HEK293T (cell line): ENCODE data around the gene LIN52.
"Not testable (repeated sequence)": the region's sequence is repeated elsewhere in the genome, so short reads cannot be mapped to it uniquely, and the experiment has no call there.

Experiments used
- CTCF ChIA-PET: fragments of 350-600 bp; formaldehyde crosslinking; extraction: SDS; loops from one replicate; lab custom pipeline; 2021; ENCODE audit warnings: antibody characterized with exemption, inconsistent platforms; lab: Yijun Ruan, JAX
- POLR2A ChIA-PET: fragments of 350-600 bp; formaldehyde crosslinking; extraction: SDS; loops from one replicate; lab custom pipeline; 2020; ENCODE audit warnings: antibody characterized with exemption, inconsistent platforms; lab: Yijun Ruan, JAX
- DNase-seq: peaks from one replicate; pipeline ENCODE4 v3.0.0; 2012; ENCODE audit warnings: mixed read lengths; ENCODE audit errors: extremely low spot score
- ARNT ChIP-seq: fragments of 450-650 bp; IDR thresholded peaks from 2 replicates; pipeline ENCODE4 v1.6.1; 2017; ENCODE audit warnings: mild to moderate bottlenecking
- BHLHE40 ChIP-seq: fragments of 450-650 bp; IDR thresholded peaks from 2 replicates; pipeline ENCODE4 v1.6.1; 2016; ENCODE audit warnings: mild to moderate bottlenecking, moderate library complexity, borderline replicate concordance
- CTBP1 ChIP-seq: fragments of 450-650 bp; IDR thresholded peaks from 2 replicates; pipeline ENCODE4 v1.6.1; 2016; ENCODE audit warnings: borderline replicate concordance
- ELF4 ChIP-seq: fragments of 450-650 bp; IDR thresholded peaks from 2 replicates; pipeline ENCODE4 v1.6.1; 2017; ENCODE audit warnings: antibody characterized with exemption
- FOXA1 ChIP-seq: fragments of 450-650 bp; IDR thresholded peaks from 2 replicates; pipeline ENCODE4 v1.6.1; 2016; ENCODE audit warnings: mild to moderate bottlenecking
- FOXK2 ChIP-seq: fragments of 450-650 bp; IDR thresholded peaks from 2 replicates; pipeline ENCODE4 v1.6.1; 2016; ENCODE audit warnings: mild to moderate bottlenecking
- FOXM1 ChIP-seq: fragments of 450-650 bp; IDR thresholded peaks from 2 replicates; pipeline ENCODE4 v1.6.1; 2017; ENCODE audit warnings: mild to moderate bottlenecking, borderline replicate concordance
- HDGF ChIP-seq: fragments of 450-650 bp; IDR thresholded peaks from 2 replicates; pipeline ENCODE4 v1.6.1; 2017; ENCODE audit warnings: antibody characterized with exemption, borderline replicate concordance
- L3MBTL2 ChIP-seq: fragments of 450-650 bp; conservative IDR thresholded peaks from 2 replicates; pipeline ENCODE4 v1.6.1; 2016; ENCODE audit warnings: mild to moderate bottlenecking
- LEF1 ChIP-seq: fragments of 450-650 bp; IDR thresholded peaks from 2 replicates; pipeline ENCODE4 v1.6.1; 2017; ENCODE audit warnings: mild to moderate bottlenecking, borderline replicate concordance
- NFRKB ChIP-seq: fragments of 450-650 bp; IDR thresholded peaks from 2 replicates; pipeline ENCODE4 v1.6.1; 2016; ENCODE audit warnings: mild to moderate bottlenecking, moderate library complexity
- PKNOX1 ChIP-seq: fragments of 450-650 bp; IDR thresholded peaks from 2 replicates; pipeline ENCODE4 v1.6.1; 2016
- SP1 ChIP-seq: fragments of 450-650 bp; IDR thresholded peaks from 2 replicates; pipeline ENCODE4 v1.6.1; 2017
- SUZ12 ChIP-seq: fragments of 450-650 bp; IDR thresholded peaks from 2 replicates; pipeline ENCODE4 v1.6.1; 2016; ENCODE audit warnings: mild to moderate bottlenecking
- TARDBP ChIP-seq: fragments of 450-650 bp; IDR thresholded peaks from 2 replicates; pipeline ENCODE4 v1.6.1; 2016
- ZNF384 ChIP-seq: fragments of 450-650 bp; IDR thresholded peaks from 2 replicates; pipeline ENCODE4 v1.6.1; 2016

LIN52 gene

GRCh38 chr14:74089251-74090020, 4.7 kb downstream of the LIN52 start:
- DNase-seq, result no peak
- TF ChIP-seq L3MBTL2, result no peak
- TF ChIP-seq TARDBP, result no peak
- ChIA-PET POLR2A (no interaction called here), CTCF (no interaction called here)

DNA sequence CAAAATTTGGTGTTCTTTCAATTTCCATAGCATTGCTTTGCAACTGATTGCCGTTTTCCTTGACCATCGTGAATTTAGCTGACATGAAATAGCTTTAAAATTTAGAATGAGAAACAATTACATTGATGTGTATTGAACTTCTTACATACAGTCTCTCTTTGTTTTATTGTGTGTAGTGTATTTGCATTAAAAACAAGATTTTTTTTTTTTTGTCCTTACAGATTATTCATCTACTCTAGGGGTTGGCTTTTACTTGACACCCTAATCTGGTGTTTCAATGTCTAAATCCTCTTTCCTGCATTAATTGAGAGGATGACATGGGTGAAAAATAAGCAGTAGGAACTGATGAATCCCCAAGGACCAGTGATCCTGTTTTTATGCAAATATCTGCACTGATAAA, 20.6 kb downstream of the LIN52 start:
- ChIA-PET CTCF (no interaction called here), POLR2A (no interaction called here)
- no peak for DNase-seq
- TF ChIP-seq BHLHE40 (no peak), HDGF (no peak), LEF1 (no peak), SP1 (no peak), TARDBP (no peak), CTBP1 (no peak), FOXA1 (no peak), ELF4 (no peak), NFRKB (no peak)

GRCh38 chr14:74109369-74109768, 24.6 kb downstream of the LIN52 start:
- DNase-seq, result no peak
- POLR2A ChIA-PET, result no interaction called here
- CTCF ChIA-PET, result no interaction called here
- no peak for TF ChIP-seq TARDBP
- no peak for TF ChIP-seq ZNF384
- TF ChIP-seq FOXA1, result no peak
- no peak for TF ChIP-seq FOXM1
- no peak for TF ChIP-seq SUZ12

- peak; percentile 49 for DNase-seq
- TF ChIP-seq ZNF384, result peak; percentile 25; the same call in 1 of the 2 replicates
- POLR2A ChIA-PET, result not testable (repeated sequence)
- CTCF ChIA-PET, result interaction anchor here (0.6 to 1.2 kb wide), 7 partner anchors 11 to 150 kb away, joined by 3 to 4 read pairs (median 4); partner anchors contain the start of gene ALDH6A1
Observed at GRCh38 chr14:74111395-74112216, 26.9 kb downstream of the LIN52 start.

GRCh38 chr14:74125487-74125886, 40.7 kb downstream of the LIN52 start:
- DNase-seq, POLR2A ChIA-PET, CTCF ChIA-PET: not testable (repeated sequence)

- ChIA-PET CTCF (no interaction called here), POLR2A (no interaction called here)
- no peak for DNase-seq
- TF ChIP-seq TARDBP (no peak), CTBP1 (no peak), ARNT (no peak), L3MBTL2 (no peak), ZNF384 (no peak), ELF4 (no peak), SP1 (no peak), FOXA1 (no peak)
Observed at GRCh38 chr14:74126315-74127013, 41.7 kb downstream of the LIN52 start.

GRCh38 chr14:74127634-74128033, 42.9 kb downstream of the LIN52 start:
- ChIA-PET CTCF (no interaction called here), POLR2A (no interaction called here)
- no peak for TF ChIP-seq NFRKB
- TF ChIP-seq SUZ12, result no peak
- no peak for TF ChIP-seq HDGF
- TF ChIP-seq TARDBP, result no peak
- no peak for TF ChIP-seq ELF4
- no peak for TF ChIP-seq ZNF384
- TF ChIP-seq BHLHE40, result no peak
- no peak for TF ChIP-seq LEF1
- TF ChIP-seq ARNT, result no peak
- TF ChIP-seq L3MBTL2, result no peak
- no peak for TF ChIP-seq FOXM1
- TF ChIP-seq PKNOX1, result no peak
- no peak for TF ChIP-seq CTBP1
- TF ChIP-seq SP1, result no peak
- TF ChIP-seq FOXK2, result no peak
- DNase-seq, result no peak
